ENCODE data around the gene ZNF2. TPM values are rescaled to one million over a fixed set of nuclear protein-coding genes. Genes with fewer than 3 reads are reported as not detected.
A peak's percentile ranks its signal among the peaks of the same experiment; 100 is the strongest.

ZNF2 gene
- total RNA-seq, 1 experiment from 2014 or later, result 3.5 TPM

- CTCF ChIA-PET, result no interaction called here
- Mint-ChIP-seq H3K4me1 (ENCODE audit: low read depth, unreplicated experiment) (no peaks in the 10 kb centered on the region), H3K27me3 (ENCODE audit: unreplicated experiment) (no peaks in the 10 kb centered on the region), H3K9me3 (ENCODE audit: low read depth, unreplicated experiment) (peaks cover 44% of the 10 kb centered on the region), H3K4me3 (ENCODE audit: low read depth, unreplicated experiment) (no peak overlapping the region), H3K27ac (ENCODE audit: unreplicated experiment) (no peak overlapping the region), H3K36me3 (ENCODE audit: insufficient read depth, unreplicated experiment) (peaks cover 5% of the 10 kb centered on the region)
- no peak for DNase-seq
- intact Hi-C loops (cut with micrococcal nuclease; ENCODE audit: unreplicated experiment), result no loop called here
- no TSS peak for BruUV-seq (replicated peaks)
- no peak for TF ChIP-seq CTCF (IDR thresholded peaks at IDR 0.05; ENCODE audit: unreplicated experiment)
These were observed 49.5 kb downstream of the ZNF2 start for GRCh38 chr2:95215018-95215612.

- intact Hi-C loops (cut with micrococcal nuclease; ENCODE audit: unreplicated experiment), result no loop called here
- CTCF ChIA-PET, result no interaction called here
- Mint-ChIP-seq H3K4me3 (ENCODE audit: low read depth, unreplicated experiment) (no peak overlapping the region), H3K4me1 (ENCODE audit: low read depth, unreplicated experiment) (no peaks in the 10 kb centered on the region), H3K9me3 (ENCODE audit: low read depth, unreplicated experiment) (peaks cover 33% of the 10 kb centered on the region), H3K27me3 (ENCODE audit: unreplicated experiment) (no peaks in the 10 kb centered on the region), H3K36me3 (ENCODE audit: insufficient read depth, unreplicated experiment) (peaks cover 5% of the 10 kb centered on the region), H3K27ac (ENCODE audit: unreplicated experiment) (no peak overlapping the region)
- TF ChIP-seq CTCF (IDR thresholded peaks at IDR 0.05; ENCODE audit: unreplicated experiment), result no peak
- no peak for DNase-seq
- BruUV-seq (replicated peaks), result no TSS peak
These were observed 54.8 kb downstream of the ZNF2 start for GRCh38 chr2:95220449-95220848.

GRCh38 chr2:95225658-95226057, 60.0 kb downstream of the ZNF2 start:
- Mint-ChIP-seq H3K27ac (ENCODE audit: unreplicated experiment) (no peak overlapping the region), H3K4me3 (ENCODE audit: low read depth, unreplicated experiment) (no peak overlapping the region), H3K27me3 (ENCODE audit: unreplicated experiment) (no peaks in the 10 kb centered on the region), H3K9me3 (ENCODE audit: low read depth, unreplicated experiment) (peaks cover 14% of the 10 kb centered on the region), H3K4me1 (ENCODE audit: low read depth, unreplicated experiment) (no peaks in the 10 kb centered on the region), H3K36me3 (ENCODE audit: insufficient read depth, unreplicated experiment) (no peaks in the 10 kb centered on the region)
- intact Hi-C loops (cut with micrococcal nuclease; ENCODE audit: unreplicated experiment), result no loop called here
- no peak for TF ChIP-seq CTCF (IDR thresholded peaks at IDR 0.05; ENCODE audit: unreplicated experiment)
- no peak for DNase-seq
- BruUV-seq (replicated peaks), result no TSS peak
- CTCF ChIA-PET, result no interaction called here

- BruUV-seq (replicated peaks), result no TSS peak
- CTCF ChIA-PET, result interaction anchor here (0.6 to 2.3 kb wide), 10 partner anchors 9 to 157 kb away, joined by 3 to 20 read pairs (median 5); partner anchors contain the start of gene PROM2
- intact Hi-C loops (cut with micrococcal nuclease; ENCODE audit: unreplicated experiment), result loop anchor here (1.0 to 2.0 kb wide), 2 partner anchors 84 to 497 kb away; no protein-coding TSS in a partner anchor
- Mint-ChIP-seq H3K36me3 (ENCODE audit: insufficient read depth, unreplicated experiment) (no peaks in the 10 kb centered on the region), H3K27ac (ENCODE audit: unreplicated experiment) (no peak overlapping the region), H3K4me3 (ENCODE audit: low read depth, unreplicated experiment) (no peak overlapping the region), H3K27me3 (ENCODE audit: unreplicated experiment) (no peaks in the 10 kb centered on the region), H3K4me1 (ENCODE audit: low read depth, unreplicated experiment) (no peaks in the 10 kb centered on the region), H3K9me3 (ENCODE audit: low read depth, unreplicated experiment) (peaks cover 4% of the 10 kb centered on the region)
- peak; percentile 88 for TF ChIP-seq CTCF (IDR thresholded peaks at IDR 0.05; ENCODE audit: unreplicated experiment)
- peak; percentile 75 for DNase-seq
These were observed 66.1 kb downstream of the ZNF2 start for GRCh38 chr2:95231723-95232122.

Data from Calu3 (cell line).